ENCODE measurements around the gene FNDC7.
A peak's percentile ranks its signal among the peaks of the same experiment; 100 is the strongest.
"Not testable (repeated sequence)": the region's sequence is repeated elsewhere in the genome, so short reads cannot be mapped to it uniquely, and the experiment has no call there.

FNDC7 gene, protein sequence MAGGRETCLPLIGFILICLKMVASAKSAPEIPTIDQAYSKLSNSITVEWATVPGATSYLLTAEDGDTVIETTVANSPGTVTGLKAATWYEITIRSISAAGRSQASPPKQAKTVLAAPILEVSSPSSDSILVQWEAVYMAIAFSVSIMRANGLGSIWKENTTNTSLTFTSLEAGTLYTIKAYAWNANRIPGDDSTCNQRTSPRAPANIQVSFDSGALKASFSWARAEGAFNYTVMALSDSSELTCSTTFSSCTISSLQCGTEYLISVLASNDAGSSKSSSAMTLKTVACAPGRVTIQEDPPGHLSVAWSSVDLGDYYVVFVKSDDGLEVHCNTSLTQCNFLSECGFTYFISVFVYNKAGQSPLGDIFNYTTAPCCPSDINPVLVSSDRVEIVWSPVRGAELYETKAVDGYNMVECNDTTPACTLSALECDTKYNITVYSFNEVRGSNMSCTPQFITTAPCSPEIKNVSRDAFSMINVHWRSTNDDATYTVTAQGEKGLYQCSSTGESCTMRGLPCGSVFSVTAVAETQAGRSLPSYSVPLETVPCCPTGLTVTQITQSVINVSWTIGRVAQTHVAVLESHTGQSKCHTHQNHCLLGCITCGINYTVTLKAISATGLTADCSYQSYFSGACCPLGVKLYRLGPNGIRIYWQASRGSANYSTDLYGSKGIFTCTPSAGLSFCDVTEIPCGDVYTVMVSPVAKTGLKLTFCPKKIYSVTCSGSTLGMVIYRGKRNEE
- total RNA-seq: 0.35 to 1.1 reads per million in 2 donors

DNA sequence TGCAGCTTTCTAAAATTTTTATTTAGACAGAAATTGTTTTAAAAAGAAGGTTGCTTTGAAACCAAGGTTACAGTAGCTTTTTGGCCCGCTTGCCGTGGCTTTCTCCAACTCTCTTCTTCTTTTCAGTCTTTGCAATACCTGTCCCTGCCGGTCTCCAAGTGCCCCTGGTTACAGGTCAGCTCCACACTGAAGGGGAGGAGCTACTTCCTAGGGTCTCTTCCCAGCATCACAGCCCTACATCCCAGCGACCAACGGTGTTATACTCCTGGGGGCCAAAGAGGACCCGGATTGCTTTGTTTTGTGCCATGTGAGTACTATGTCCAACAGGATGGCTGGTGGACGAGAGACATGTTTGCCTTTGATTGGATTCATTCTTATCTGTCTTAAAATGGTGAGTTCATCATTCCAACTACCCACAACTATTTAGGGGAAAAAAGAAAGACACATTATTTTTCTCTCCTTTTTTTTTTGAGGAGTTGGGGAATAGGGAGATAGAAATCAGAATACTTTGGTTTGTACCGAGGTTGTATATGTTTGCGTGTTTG lies at the start of gene FNDC7:
FNDC7 (plus strand) TSS at position 303 of the 545 bp plus-strand sequence; CDS start at position 329, 26 bp downstream.
- no peak for DNase-seq

DNA sequence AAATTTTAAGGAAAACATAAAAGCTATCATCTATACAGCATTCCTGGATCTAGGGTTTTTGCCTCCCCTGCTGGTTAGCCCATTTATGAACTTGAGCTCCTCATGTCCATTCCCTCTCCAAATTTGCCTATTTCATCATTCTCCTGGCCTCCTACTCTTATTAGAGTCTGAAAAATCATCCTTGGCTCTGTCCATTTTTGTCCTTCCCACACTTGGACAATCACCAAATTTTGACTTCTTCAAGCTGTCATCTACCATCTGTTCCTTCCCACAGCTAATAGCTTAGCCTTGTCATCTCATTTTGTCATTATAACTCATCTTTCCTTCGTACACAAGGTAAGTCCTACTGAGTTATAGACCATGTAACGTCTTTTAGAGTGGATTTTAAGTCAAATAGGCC lies 49.6 kb upstream of the FNDC7 start:
- DNase-seq: no peak

DNA sequence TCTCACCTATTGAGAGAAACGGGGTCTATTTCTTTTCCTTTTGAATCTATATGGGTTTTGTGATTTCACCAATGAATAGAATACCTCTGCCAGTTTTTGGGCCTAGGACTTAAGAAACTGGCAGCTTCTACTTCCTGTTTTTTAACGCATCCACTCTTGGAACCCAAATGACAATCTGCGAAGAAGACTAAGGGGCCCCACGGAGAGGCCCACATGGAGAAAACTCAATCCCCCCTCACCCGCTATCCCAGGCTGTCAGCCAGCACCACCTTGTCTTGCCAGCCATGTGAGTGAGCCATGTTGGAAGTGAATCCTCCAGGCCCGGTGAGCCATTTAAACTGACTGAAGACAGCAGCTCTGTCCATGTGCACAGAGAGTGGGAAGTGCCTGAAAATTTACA lies 48.2 kb upstream of the FNDC7 start:
- no peak for DNase-seq

DNA sequence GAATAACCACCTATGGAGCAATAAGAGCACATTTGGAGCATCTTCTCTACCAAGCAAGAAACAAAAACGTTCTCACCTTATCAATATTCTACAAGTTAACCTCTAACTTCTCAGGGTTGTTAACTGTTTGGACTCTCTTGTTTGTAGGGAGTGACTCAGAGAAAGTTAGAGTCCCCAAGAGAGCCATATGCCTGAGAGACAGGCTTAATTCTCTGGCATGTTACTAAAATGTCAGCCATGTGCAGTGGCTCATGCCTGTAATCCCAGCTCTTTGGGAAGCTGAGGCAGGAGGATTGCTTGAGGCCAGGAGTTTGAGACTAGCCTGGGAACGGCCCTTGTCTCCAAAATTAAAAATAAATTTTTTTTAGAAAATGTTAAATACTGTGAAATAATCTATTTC lies 47.6 kb upstream of the FNDC7 start:
- no peak for DNase-seq

DNA sequence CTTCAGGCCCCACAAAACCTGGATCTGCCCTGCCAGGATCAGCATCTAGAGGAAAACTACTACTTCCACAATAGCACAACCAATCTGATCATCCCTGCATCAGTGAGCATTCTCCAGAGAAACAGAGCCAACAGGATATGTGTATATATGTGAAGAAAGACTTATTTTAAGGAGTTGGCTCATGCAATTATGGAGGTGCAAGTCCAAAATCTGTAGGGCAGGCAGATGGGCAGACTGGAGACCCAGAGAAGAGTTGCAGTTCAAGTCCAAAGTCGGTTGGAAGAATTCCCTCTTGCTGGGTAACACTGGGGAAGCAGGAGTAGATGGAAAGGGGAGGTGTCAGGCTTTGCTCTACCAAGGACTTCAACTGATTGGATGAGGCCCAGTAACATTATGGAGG lies 46.9 kb upstream of the FNDC7 start:
- no peak for DNase-seq

DNA sequence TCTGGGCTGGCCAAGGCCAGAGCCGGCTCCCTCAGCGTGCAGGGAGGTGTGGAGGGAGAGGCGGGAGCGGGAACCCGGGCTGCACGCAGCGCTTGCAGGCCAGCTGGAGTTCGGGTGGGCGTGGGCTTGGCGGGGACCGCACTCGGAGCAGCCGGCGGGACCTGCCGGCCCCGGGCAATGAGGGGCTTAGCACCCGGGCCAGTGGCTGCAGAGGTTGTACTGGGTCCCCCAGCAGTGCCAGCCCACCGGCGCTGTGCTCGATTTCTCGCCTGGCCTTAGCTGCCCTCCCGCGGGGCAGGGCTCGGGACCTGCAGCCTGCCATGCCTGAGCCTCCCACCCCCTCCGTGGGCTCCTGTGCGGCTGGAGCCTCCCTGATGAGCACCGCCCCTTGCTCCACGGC lies 45.3 kb upstream of the FNDC7 start:
- DNase-seq: not testable (repeated sequence)

DNA sequence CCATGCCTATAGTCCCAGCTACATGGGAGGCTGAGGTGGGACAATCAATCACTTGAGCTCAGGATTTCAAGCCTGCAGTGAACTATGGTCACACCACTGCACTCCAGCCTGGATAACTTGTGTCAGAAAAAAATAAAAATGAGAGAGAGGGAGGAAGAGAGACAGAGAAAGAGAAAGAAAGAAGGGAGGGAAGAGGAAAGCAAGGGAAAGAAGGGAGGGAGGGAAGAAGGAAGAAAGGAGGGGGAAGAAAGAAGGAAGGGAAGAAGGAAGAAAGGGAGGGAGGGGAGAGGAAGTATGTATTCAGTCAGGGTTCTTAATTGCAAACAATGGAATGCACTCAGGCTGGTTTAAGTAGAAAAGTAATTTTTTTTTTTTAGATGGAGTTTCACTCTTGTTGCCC lies 43.9 kb upstream of the FNDC7 start:
- no peak for DNase-seq

DNA sequence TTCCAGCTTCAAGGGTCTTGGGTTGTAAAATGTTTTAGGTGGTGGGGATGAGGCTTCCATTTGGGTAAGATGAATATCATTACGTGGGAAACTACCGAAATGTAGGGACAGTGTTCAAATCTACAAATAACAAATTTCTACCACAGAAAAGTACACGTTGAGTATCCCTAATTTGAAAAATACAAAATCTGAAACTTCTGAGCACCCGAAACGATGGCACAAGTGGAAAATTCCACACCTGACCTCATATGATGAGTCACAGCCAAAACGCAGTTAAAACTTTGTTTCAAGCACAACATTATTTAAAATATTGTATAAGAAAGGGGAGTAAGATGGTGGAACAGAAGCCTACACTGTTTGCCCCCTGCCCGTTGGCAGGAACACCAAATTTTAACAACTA lies 43.0 kb upstream of the FNDC7 start:
- no peak for DNase-seq

DNA sequence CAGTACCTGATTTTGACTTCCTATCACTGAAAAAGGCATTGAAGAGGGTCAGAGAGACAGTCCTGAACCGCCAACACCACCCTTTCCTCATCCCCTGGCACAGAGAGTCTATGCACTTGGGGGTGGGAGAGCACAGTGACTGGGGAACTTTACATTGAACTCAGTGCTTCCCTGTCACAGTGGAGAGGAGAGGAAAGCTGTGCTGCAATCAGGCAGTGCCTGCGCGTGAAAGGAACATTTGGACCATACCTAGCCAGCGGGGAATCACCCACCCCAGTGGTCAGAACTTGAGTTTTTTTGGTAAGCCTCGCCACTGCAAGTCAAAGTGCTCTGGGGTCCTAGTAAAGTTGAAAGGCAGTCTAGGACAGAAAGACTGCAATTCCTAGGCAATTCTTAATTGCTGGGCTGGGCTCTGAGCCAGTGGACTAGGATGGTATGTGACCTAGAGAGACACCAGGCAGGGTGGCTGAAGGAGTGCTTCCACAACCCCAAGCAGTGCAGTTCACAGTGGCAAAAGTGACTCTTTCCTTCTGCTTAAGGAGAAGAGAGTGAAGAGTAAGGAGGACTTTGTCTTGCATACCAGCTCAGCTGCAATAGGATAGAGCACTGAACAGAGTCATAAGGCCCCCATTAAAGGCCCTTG lies 42.5 kb upstream of the FNDC7 start:
- DNase-seq: no peak

DNA sequence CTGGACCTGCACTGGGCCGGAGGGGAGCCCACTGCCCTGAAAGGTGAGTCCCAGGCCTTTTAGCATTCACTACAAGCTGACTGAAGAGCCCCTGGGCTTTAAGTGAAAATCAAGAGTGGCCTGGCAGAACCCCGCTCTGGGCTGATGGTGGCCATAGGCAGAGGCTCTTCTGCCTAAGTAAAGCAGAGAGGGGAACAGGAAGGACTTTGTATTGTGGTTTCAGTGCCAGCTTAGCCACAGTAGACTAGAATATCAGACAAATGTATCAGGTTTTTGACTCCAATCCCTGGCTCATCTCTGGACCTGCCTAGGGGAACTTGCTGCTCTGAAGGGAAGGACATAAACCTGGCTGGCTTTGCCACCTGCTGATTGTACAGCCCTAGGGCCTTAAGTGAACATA lies 41.6 kb upstream of the FNDC7 start:
- no peak for DNase-seq

DNA sequence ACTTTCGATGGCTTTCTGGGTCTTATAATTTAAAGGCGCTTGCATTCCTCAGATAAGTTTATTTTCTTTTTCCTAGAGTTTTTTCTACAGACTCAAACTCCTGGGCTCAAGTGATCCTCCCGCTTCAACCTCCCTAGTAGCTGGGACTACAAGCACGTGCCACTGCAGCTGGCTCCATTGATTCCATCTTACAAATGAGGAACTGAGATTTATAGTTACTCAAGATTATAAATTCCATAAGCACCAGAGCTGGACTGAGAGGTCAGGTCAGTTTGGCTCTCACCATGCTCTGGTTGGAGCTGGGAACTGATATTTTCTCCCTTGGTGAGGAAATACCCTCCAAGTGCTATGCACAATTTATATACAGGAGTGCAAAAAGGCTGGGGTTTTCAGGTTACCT lies 34.0 kb upstream of the FNDC7 start:
- DNase-seq: no peak

DNA sequence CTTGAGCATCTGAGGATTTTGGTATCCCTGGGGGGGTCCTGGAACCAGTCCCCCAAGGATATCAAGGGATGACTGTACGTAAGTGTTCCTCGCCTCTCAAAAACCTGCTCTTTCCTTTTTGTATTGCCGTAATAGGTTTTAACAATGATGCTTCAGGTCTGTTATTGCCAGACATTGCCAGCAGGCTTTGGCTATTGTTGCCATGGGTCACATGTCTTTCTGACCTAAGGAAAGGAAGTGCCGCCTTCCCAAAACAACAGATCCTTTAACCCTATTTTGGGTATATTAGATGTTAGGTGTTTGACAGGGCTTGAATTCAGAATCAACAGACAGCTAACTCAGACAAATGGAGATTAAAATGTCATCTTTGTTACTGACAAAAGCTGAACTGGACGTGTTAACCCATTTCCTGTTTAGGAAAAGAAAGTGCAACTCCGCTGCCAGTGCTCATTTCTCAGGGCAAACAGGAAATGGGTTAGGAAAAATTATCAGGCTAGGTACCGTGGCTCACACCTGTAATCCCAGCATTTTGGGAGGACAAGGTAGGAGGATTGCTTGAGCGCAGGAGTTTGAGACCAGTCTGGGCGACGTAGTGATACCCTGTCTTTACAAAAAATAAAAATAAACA lies 33.0 kb upstream of the FNDC7 start:
- no peak for DNase-seq

DNA sequence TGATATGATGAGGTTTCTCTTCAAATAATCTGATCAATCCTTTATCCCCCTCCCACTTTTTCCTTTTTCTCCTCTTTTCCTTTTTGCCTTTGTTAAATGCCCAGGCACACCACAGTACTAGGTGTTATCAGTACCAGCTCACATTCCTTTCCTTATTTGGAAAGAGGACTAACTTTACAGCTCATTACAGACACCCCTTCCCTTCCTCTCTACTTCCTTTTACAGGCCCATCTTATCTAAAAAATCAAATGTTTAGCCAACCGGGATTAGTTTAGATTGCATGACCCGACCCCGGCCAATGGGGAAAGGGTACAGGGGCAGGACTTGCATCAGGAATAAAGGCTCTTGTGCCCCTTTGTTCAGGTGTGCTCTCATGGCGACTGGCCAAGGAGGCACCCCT lies 31.0 kb upstream of the FNDC7 start:
- not testable (repeated sequence) for DNase-seq

DNA sequence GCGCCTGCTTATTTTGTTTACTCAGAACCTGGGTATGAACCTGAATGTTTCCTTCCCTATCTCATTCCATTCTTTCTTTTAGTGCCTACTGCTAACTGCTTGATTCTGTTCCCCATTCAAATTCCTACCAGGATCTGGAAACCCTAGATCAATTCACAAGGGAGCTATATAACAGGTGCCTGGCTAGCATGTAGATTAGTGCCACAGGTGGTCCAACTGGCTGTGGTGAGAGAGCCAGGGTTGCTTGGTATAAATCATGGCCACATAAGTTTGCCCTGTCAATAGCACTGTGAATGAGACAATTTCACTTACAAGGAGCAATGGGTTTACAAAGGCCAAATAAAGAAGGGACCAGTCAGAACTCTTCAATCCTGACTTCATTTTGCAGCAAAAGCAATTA lies 27.2 kb upstream of the FNDC7 start:
- DNase-seq: no peak

DNA sequence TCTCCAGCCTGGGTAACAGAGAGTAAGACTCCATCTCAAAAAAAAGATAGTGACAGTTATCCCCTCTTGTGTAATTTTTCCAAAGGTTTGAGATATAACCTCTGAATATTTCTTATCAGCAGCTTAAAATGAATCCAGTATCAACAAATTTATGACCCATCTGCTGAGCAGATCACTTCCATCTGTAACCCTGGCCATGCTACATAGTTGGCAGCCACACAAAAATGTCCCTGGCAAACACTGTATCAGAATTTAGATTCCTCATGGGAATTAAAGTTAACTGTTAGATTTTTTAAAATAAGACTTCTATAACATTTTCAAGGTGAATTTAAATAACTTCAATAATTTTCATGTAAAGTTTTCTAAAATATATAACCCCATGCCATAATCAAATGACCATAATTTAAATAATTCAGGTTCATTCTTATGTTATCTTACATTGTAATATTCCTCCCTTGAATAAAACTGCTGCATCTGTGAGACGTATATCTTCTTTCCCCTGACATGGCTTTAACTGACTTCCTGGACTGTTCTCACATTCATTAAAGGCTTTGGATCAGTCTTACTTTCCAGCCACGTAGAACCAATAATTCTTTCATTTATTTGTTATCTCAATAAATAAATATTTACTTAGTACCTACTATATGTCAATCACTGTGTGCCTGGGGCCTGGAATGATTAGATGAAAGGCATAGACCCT lies 25.9 kb upstream of the FNDC7 start:
- no peak for DNase-seq

DNA sequence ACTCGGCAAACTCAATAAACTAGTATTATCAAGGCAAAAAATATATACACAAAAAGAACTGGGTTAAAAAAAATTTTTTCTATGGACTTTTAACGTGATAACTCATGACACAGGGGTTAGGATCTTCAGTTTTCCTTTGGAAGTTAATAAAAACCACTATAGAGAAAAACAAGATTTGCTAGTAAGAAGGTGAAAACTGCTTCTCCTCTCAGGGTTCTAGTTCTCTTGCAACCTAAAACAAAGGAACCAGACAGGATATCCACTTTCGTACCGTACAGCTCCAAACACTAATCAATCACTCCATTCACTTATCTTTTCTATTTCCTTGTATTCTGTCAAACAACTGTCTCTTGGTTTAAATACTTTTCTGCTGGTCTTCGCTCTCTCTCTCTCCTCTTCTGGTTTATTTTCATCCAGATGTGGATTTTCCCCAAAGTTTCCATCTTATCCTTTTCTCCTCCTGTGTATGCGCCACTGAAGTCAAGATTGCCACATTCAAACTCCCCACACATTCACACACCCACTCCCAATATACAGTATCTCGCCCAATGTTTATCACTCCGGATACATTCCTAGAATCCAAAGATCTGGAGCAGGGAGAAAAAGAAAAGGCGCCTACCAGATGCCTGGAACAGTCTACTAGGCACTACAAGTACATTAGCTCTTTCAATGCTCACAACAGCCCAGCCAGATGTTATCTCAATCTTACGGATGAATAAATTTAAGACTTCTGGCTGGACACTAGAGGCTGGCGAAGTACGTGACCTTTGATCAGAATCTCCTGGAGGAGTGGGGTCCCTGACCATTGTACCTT lies 21.4 kb upstream of the FNDC7 start:
- no peak for DNase-seq

DNA sequence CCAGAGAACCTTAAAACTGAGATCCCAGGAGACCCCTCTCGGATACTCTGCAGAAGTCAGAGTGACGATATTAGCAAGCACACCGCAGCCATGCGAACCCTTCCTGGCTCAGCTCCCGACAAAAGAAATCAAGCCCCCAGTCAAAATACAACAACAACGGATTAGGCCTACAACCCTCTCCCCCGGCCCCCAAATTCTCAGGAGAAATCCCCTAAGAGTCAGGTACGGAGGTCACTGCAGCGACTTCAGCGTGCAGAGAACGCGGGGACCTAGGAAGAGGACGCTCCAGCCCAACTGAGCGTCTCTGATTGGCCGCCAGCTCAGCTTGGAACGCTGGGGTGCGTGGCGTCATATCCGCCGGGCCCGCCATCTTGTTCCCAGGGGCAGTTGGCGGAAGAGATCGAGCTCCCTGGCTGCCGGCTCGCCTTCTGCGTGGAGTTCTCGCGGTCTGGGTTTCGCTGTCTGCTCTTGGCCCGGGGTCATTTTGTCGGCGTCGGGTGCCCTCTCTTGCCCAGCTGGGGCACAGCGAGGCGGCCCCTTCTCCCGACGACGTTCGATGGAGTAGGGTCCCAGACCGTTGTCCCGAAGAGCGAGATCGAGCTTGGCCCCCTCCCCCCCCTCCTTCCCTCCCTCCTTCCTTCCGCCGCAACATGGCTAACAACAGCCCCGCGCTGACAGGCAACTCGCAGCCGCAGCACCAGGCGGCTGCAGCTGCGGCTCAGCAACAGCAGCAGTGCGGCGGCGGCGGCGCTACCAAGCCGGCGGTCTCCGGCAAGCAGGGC lies 20.6 kb upstream of the FNDC7 start, which contains the start of gene PRPF38B:
PRPF38B (plus strand) TSS at position 369 of the 782 bp plus-strand sequence; CDS start at position 651, 282 bp downstream.
- DNase-seq: peak; percentile 91

DNA sequence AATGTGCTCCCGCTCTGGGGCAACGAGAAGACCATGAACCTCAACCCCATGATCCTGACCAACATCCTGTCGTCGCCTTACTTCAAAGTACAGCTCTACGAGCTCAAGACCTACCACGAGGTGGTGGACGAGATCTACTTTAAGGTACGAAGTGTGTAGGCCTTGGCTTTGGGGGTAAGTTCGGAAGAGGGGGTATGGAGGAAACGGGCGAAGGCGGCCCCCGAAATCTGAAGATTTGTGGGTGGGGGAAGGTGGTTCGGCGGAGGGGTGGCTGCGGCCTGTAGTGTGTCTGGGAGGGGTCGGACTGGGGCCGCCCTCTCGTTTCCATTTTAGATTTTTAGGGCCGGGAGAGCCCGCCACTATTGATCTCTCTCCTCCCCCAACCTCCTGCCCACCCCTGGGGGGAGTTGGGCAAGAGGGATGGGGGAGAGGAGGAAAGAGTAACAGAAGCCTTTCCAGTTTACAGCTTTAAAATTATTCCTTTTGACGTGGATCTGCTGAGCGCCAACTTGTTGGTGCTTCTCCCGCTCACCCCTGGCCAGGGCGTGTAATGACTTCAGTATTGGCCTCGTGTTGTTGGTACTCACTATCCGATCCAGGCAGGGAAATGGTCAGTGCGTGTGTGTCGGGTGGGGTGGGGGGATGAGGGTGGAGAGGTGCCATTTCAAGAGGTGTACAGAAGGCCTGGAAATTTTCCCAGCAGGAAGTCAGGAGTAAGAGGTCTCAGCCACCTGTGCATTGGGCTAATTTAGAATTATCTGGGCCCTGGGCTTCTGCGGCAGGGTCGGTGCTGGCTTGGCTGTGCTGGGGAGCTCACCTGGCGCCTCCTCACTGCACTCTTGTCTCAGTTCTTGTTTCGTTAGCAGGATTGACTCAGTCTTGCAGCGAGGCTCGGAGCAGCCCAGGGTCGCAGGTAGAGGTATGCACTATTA lies 19.7 kb upstream of the FNDC7 start:
- DNase-seq: peak; percentile 50

DNA sequence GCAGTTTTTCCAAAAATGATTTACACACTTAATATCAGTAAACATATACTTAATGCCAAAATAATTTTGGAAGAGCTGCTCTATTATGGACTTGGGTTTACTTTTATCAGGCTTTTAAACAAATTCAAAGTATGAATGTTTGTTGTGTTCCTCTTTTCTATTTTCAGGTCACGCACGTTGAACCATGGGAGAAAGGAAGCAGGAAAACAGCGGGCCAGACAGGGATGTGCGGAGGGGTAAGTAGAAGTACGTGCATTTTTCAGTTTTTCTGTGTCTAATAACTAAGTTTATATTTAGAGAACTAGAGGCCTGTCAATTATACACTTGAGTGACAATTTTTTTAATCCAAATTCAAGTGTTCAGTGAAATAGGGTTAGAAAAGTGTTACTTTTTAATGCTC lies 17.2 kb upstream of the FNDC7 start:
- DNase-seq: no peak

All from activated gamma-delta T cell (primary cell).